HepG2 (cell line): ENCODE data around the gene EPM2AIP1. TPM values are rescaled to one million over a fixed set of nuclear protein-coding genes. Genes with fewer than 3 reads are reported as not detected.
A peak's percentile ranks its signal among the peaks of the same experiment; 100 is the strongest.

Experiments used
- AHDC1 ChIP-seq: sonication (generic); formaldehyde crosslinking; IDR thresholded peaks from 2 replicates; pipeline ENCODE4 v1.5.1; 2020; ENCODE audit warnings: mild to moderate bottlenecking, missing genetic modification reagents, borderline replicate concordance
- ARID5B ChIP-seq: IDR thresholded peaks from 2 replicates; pipeline ENCODE4 v1.4.0; 2020; ENCODE audit warnings: mild to moderate bottlenecking, missing genetic modification reagents
- CAMTA2 ChIP-seq: sonication (generic); formaldehyde crosslinking; IDR thresholded peaks from 2 replicates; pipeline ENCODE4 v1.4.0; 2020; ENCODE audit warnings: mild to moderate bottlenecking, missing genetic modification reagents, borderline replicate concordance
- FOXA3 ChIP-seq: IDR thresholded peaks from 2 replicates; pipeline ENCODE4 v1.6.1; 2016; ENCODE audit warnings: missing genetic modification reagents, missing compliant biosample characterization
- MIER2 ChIP-seq: IDR thresholded peaks from 2 replicates; pipeline ENCODE4 v1.6.1; 2016; ENCODE audit warnings: missing biosample characterization, missing genetic modification reagents
- NR2F1 ChIP-seq, 2 experiments: fragments of 450-650 bp in 1 of 2; formaldehyde crosslinking in 1 of 2; IDR thresholded peaks; 2 replicates each; pipeline versions ENCODE4 v1.5.0 to v1.6.1; 2016 to 2020; ENCODE audit warnings: mild to moderate bottlenecking in 1 of 2, missing compliant biosample characterization in 1 of 2, missing genetic modification reagents in 1 of 2, moderate library complexity in 1 of 2
- NR2F2 ChIP-seq: IDR thresholded peaks from 2 replicates; pipeline ENCODE4 v1.6.1; 2012; ENCODE audit warnings: low read depth, inconsistent platforms, borderline replicate concordance
- RFX1 ChIP-seq: fragments of 450-650 bp; IDR thresholded peaks from 2 replicates; pipeline ENCODE4 v1.6.1; 2017
- RXRB ChIP-seq: IDR thresholded peaks from 2 replicates; pipeline ENCODE4 v1.6.1; 2016; ENCODE audit warnings: borderline replicate concordance, missing genetic modification reagents, missing compliant biosample characterization
- SOX13 ChIP-seq, 3 experiments: fragments of 450-650 bp in 1 of 3; sonication (generic) in 1 of 3; formaldehyde crosslinking in 1 of 3; IDR thresholded peaks in 2 of 3; conservative IDR thresholded peaks in 1 of 3; 2 replicates each; pipeline versions ENCODE4 v1.5.0 to v1.6.1; 2016 to 2020; ENCODE audit warnings: antibody characterized with exemption in 1 of 3, mild to moderate bottlenecking in 1 of 3, missing compliant biosample characterization in 1 of 3, missing genetic modification reagents in 1 of 3, moderate library complexity in 1 of 3
- SP5 ChIP-seq: IDR thresholded peaks from 2 replicates; pipeline ENCODE4 v1.6.1; 2016; ENCODE audit warnings: low read depth, borderline replicate concordance
- YEATS4 ChIP-seq: sonication (generic); formaldehyde crosslinking; IDR thresholded peaks from 2 replicates; pipeline ENCODE4 v1.4.0; 2020; ENCODE audit warnings: missing genetic modification reagents, borderline replicate concordance
- ZBTB34 ChIP-seq: sonication (generic); formaldehyde crosslinking; IDR thresholded peaks from 2 replicates; pipeline ENCODE4 v1.8.0; 2022; ENCODE audit warnings: mild to moderate bottlenecking, missing genetic modification reagents
- ZKSCAN5 ChIP-seq: sonication (generic); formaldehyde crosslinking; IDR thresholded peaks from 2 replicates; pipeline ENCODE4 v1.5.1; 2020; ENCODE audit warnings: mild to moderate bottlenecking, missing genetic modification reagents
- ZNF251 ChIP-seq: sonication (generic); formaldehyde crosslinking; IDR thresholded peaks from 2 replicates; pipeline ENCODE4 v1.9.0; 2021; ENCODE audit warnings: mild to moderate bottlenecking, missing genetic modification reagents
- ZNF362 ChIP-seq: sonication (generic); formaldehyde crosslinking; IDR thresholded peaks from 2 replicates; pipeline ENCODE4 v1.4.0; 2020; ENCODE audit warnings: missing genetic modification reagents, mild to moderate bottlenecking, borderline replicate concordance
- ZNF441 ChIP-seq: sonication (generic); formaldehyde crosslinking; IDR thresholded peaks from 2 replicates; pipeline ENCODE4 v1.7.0; 2021; ENCODE audit warnings: missing genetic modification reagents, borderline replicate concordance
- polyA plus RNA-seq, 8 experiments: library from polyadenylated mRNA; depleted of rRNA in 3 of 8; stranded (reverse) in 7 of 8; unstranded in 1 of 8; fragments of >200 nt; fragmentation: Illumina TruSeq in 4 of 8; extraction: Trizol in 4 of 8; gene quantifications; 2 replicates each; pipeline versions ENCODE4 v1.2.1 to v1.2.3, GENCODE V29; 2011 to 2016; ENCODE audit warnings: low read depth in 4 of 8, missing spikeins in 1 of 8, mixed read lengths in 1 of 8; ENCODE audit not compliant: insufficient read depth in 1 of 8
- total RNA-seq, 5 experiments: library from RNA; depleted of rRNA; stranded (reverse); fragments of >200 nt; fragmentation: Illumina TruSeq; extraction: Trizol; gene quantifications; 2 replicates each; pipeline ENCODE4 v1.2.3, GENCODE V29; 2016; ENCODE audit warnings: low read depth in 1 of 5

EPM2AIP1 gene
- total and polyA plus RNA-seq, 2 of the 13 experiments (the other 11 are each of a cell fraction or from before 2014, with no cell fraction given) = 10.7 to 23.0 TPM

GRCh38 chr3:36972163-36972562 lies 20.8 kb downstream of the EPM2AIP1 start (continued):
- TF ChIP-seq RXRB (CRISPR knock-in tag) = 0 out of 2 replicates have a peak, but pooled peaks have one; percentile 23
- TF ChIP-seq AHDC1 (CRISPR knock-in tag) = peak; percentile 17; the same call in 1 of the 2 replicates
- no peak for TF ChIP-seq ZNF251 (CRISPR knock-in tag)
- TF ChIP-seq YEATS4 = no peak
- no peak for TF ChIP-seq MIER2 (CRISPR knock-in tag)
- peak; percentile 26; the same call in 1 of the 2 replicates for TF ChIP-seq FOXA3 (CRISPR knock-in tag)
- no peak for TF ChIP-seq CAMTA2 (CRISPR knock-in tag)
- TF ChIP-seq NR2F1 (CRISPR knock-in tag; IDR thresholded peaks at IDR 0.05) = 0 out of 4 replicates have a peak, but pooled peaks of 1 of the 2 experiments have one; percentile 48
- no peak for TF ChIP-seq ZKSCAN5 (CRISPR knock-in tag)
- no peak for TF ChIP-seq ZBTB34 (CRISPR knock-in tag)
- no peak for TF ChIP-seq NR2F2
- TF ChIP-seq ZNF441 = no peak
- TF ChIP-seq ARID5B (CRISPR knock-in tag) = 0 out of 2 replicates have a peak, but pooled peaks have one; percentile 33
- peak; percentile 41; the same call in 1 of the 2 replicates for TF ChIP-seq SP5
- TF ChIP-seq SOX13 (IDR thresholded peaks at IDR 0.05) = peak; percentile 65; the same call in 1 of the 2 replicates
- TF ChIP-seq SOX13 (CRISPR knock-in tag; conservative IDR thresholded peaks at IDR 0.05 in 1 of 2, IDR thresholded peaks at IDR 0.05 in 1 of 2) = peak in 1 of 2 experiments; percentile 79; a peak in 2 of 4 replicates
- TF ChIP-seq RFX1 = no peak
- no peak for TF ChIP-seq ZNF362 (CRISPR knock-in tag)
